ENCODE results near the gene GGTLC2.

GGTLC2 gene

GRCh38 chr22:22692707-22693530 lies 48.5 kb downstream of the GGTLC2 start:
- TF ChIP-seq POLR2AphosphoS5 (IDR thresholded peaks at IDR 0.05; ENCODE audit: low read depth, low read length), result no peak
- no peak for TF ChIP-seq SPI1 (IDR thresholded peaks at IDR 0.05; ENCODE audit: low read depth, low read length)
- no peak for TF ChIP-seq TAF1 (IDR thresholded peaks at IDR 0.05; ENCODE audit: low read depth, low read length)
- TF ChIP-seq POU2F2 (IDR thresholded peaks at IDR 0.05; ENCODE audit: low read depth, low read length), result no peak
- TF ChIP-seq POLR2A (IDR thresholded peaks at IDR 0.05; ENCODE audit: low read depth, low read length), result no peak
- no peak for TF ChIP-seq PAX5 (IDR thresholded peaks at IDR 0.05; ENCODE audit: insufficient read depth, low read length, severe bottlenecking)
- peak; percentile 52 for DNase-seq (ENCODE audit: insufficient read length, low spot score)
- FAIRE-seq, result peak; percentile 91

DNA sequence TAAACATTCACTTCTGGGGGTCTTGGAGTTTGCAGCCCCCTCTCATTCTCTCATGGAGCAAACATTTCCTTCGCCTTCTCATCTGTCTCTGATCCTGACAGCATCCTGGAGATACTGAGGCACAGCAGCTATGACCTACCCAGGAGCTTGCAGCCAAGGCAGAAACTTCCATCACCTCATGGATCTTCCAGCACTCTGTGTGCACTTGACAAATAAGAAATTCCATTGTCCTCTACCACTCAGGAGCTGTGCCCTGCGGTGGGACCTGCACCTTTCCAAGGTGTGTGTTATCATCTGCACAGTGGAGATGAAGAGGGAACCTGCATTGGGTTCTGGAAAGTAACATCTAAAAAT lies 49.1 kb downstream of the GGTLC2 start:
- FAIRE-seq (peak; percentile 13), DNase-seq (ENCODE audit: insufficient read length, low spot score) (no peak)
- TF ChIP-seq POU2F2 (IDR thresholded peaks at IDR 0.05; ENCODE audit: low read depth, low read length) (no peak), SPI1 (IDR thresholded peaks at IDR 0.05; ENCODE audit: low read depth, low read length) (no peak), POLR2A (IDR thresholded peaks at IDR 0.05; ENCODE audit: low read depth, low read length) (no peak), POLR2AphosphoS5 (IDR thresholded peaks at IDR 0.05; ENCODE audit: low read depth, low read length) (no peak), PAX5 (IDR thresholded peaks at IDR 0.05; ENCODE audit: insufficient read depth, low read length, severe bottlenecking) (no peak), TAF1 (IDR thresholded peaks at IDR 0.05; ENCODE audit: low read depth, low read length) (no peak)

DNA sequence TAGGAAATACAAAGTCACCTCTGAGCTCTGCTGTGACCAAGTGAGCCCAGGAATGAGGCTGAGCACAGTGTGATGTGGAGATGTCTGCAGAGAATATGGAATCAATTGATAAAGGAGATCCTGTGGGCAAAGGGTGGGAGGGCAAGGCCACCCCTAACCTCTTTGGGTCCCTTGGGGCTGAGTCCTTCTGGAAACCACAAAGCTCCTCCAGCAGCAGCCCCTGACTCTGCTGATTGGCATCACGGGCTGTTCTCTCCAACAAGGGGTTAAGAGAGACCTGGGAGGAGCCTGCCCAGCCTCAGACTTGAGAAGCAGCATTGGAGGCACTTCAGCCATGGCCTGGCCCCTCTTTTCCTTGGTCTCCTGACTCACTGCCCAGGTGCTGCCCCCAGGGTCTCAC lies 49.7 kb downstream of the GGTLC2 start:
- no peak for TF ChIP-seq SPI1 (IDR thresholded peaks at IDR 0.05; ENCODE audit: low read depth, low read length)
- TF ChIP-seq PAX5 (IDR thresholded peaks at IDR 0.05; ENCODE audit: insufficient read depth, low read length, severe bottlenecking), result no peak
- TF ChIP-seq POLR2A (IDR thresholded peaks at IDR 0.05; ENCODE audit: low read depth, low read length), result no peak
- no peak for TF ChIP-seq POU2F2 (IDR thresholded peaks at IDR 0.05; ENCODE audit: low read depth, low read length)
- no peak for TF ChIP-seq TAF1 (IDR thresholded peaks at IDR 0.05; ENCODE audit: low read depth, low read length)
- no peak for TF ChIP-seq POLR2AphosphoS5 (IDR thresholded peaks at IDR 0.05; ENCODE audit: low read depth, low read length)
- no peak for DNase-seq (ENCODE audit: insufficient read length, low spot score)
- FAIRE-seq, result no peak

GRCh38 chr22:22696104-22696503 lies 51.7 kb downstream of the GGTLC2 start:
- FAIRE-seq, result no peak
- no peak for DNase-seq (ENCODE audit: insufficient read length, low spot score)
- TF ChIP-seq PAX5 (IDR thresholded peaks at IDR 0.05; ENCODE audit: insufficient read depth, low read length, severe bottlenecking), result no peak
- TF ChIP-seq TAF1 (IDR thresholded peaks at IDR 0.05; ENCODE audit: low read depth, low read length), result no peak
- TF ChIP-seq SPI1 (IDR thresholded peaks at IDR 0.05; ENCODE audit: low read depth, low read length), result no peak
- no peak for TF ChIP-seq POLR2AphosphoS5 (IDR thresholded peaks at IDR 0.05; ENCODE audit: low read depth, low read length)
- no peak for TF ChIP-seq POLR2A (IDR thresholded peaks at IDR 0.05; ENCODE audit: low read depth, low read length)
- TF ChIP-seq POU2F2 (IDR thresholded peaks at IDR 0.05; ENCODE audit: low read depth, low read length), result no peak

Data from GM12891 (cell line).